Smooth muscle cell (in vitro differentiated cells): ENCODE data around the gene SERPINA5. TPM values are rescaled to one million over a fixed set of nuclear protein-coding genes. Genes with fewer than 3 reads are reported as not detected.

Experiments
- DNase-seq: peaks from one replicate; lab custom pipeline; 2025; ENCODE audit not compliant: unreplicated experiment; lab: John Stamatoyannopoulos, UW
- H2AFZ ChIP-seq: fragments of 200-600 bp; sonication (generic); 2 replicates; pipeline ENCODE4 v1.6.0; 2016; ENCODE audit warnings: antibody characterized with exemption, low read depth, mild to moderate bottlenecking
- H3F3A ChIP-seq: fragments of 200-600 bp; sonication (generic); 2 replicates; pipeline ENCODE4 v1.6.0; 2017; ENCODE audit warnings: antibody characterized with exemption, low read depth
- H3K27ac ChIP-seq: fragments of 200-600 bp; sonication (generic); 2 replicates; pipeline ENCODE4 v1.5.1; 2016; ENCODE audit warnings: low read depth, mild to moderate bottlenecking
- H3K27me3 ChIP-seq: fragments of 200-600 bp; sonication (generic); 2 replicates; pipeline ENCODE4 v1.6.1; 2016; ENCODE audit warnings: low read depth, mild to moderate bottlenecking
- H3K36me3 ChIP-seq: fragments of 200-600 bp; sonication (generic); 2 replicates; pipeline ENCODE4 v1.5.1; 2016; ENCODE audit warnings: low read depth
- H3K4me1 ChIP-seq: fragments of 200-600 bp; sonication (generic); 2 replicates; pipeline ENCODE4 v1.5.1; 2016; ENCODE audit warnings: low read depth
- H3K4me2 ChIP-seq: fragments of 200-600 bp; sonication (generic); 2 replicates; pipeline ENCODE4 v1.6.0; 2016; ENCODE audit warnings: mild to moderate bottlenecking
- H3K4me3 ChIP-seq: fragments of 200-600 bp; sonication (generic); 2 replicates; pipeline ENCODE4 v1.5.1; 2016; ENCODE audit warnings: mild to moderate bottlenecking
- H3K79me2 ChIP-seq: fragments of 200-600 bp; sonication (generic); 2 replicates; pipeline ENCODE4 v1.6.0; 2016; ENCODE audit warnings: low read depth, mild to moderate bottlenecking
- H3K9ac ChIP-seq: fragments of 200-600 bp; sonication (generic); 2 replicates; pipeline ENCODE4 v1.6.0; 2016; ENCODE audit warnings: low read depth
- H3K9me3 ChIP-seq: fragments of 200-600 bp; sonication (generic); replicated peaks from 2 replicates; pipeline ENCODE4 v1.5.1; 2016; ENCODE audit warnings: low read depth
- H4K20me1 ChIP-seq: fragments of 200-600 bp; sonication (generic); 2 replicates; pipeline ENCODE4 v1.6.0; 2016; ENCODE audit warnings: low read depth
- CTCF ChIP-seq: fragments of 200-600 bp; sonication (generic); IDR thresholded peaks from 2 replicates; pipeline ENCODE4 v1.5.1; 2017; ENCODE audit warnings: borderline replicate concordance, mild to moderate bottlenecking, antibody characterized with exemption; ENCODE audit not compliant: insufficient read depth, poor library complexity, severe bottlenecking
- WGBS: methylation state at CpG from one replicate; pipeline ENCODE4 v1.1.7; 2016; ENCODE audit warnings: low lambda C conversion rate; 5-methylcytosine and 5-hydroxymethylcytosine counted together
- polyA plus RNA-seq: library from polyadenylated mRNA; unstranded; fragments of >200 nt; fragmentation: Nextera tagmentation; extraction: Ambion mirVana; gene quantifications from 2 replicates; pipeline ENCODE4 v1.2.1, GENCODE V29; 2016
- total RNA-seq: library from RNA; depleted of rRNA; stranded (reverse); fragments of >200 nt; gene quantifications from 2 replicates; pipeline ENCODE4 v1.2.3, GENCODE V29; 2014

Gene SERPINA5, protein sequence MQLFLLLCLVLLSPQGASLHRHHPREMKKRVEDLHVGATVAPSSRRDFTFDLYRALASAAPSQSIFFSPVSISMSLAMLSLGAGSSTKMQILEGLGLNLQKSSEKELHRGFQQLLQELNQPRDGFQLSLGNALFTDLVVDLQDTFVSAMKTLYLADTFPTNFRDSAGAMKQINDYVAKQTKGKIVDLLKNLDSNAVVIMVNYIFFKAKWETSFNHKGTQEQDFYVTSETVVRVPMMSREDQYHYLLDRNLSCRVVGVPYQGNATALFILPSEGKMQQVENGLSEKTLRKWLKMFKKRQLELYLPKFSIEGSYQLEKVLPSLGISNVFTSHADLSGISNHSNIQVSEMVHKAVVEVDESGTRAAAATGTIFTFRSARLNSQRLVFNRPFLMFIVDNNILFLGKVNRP
- total RNA-seq (0.27 TPM in 2 replicates), polyA plus RNA-seq (0.43 TPM in 1 of 2 replicates, not detected in the other)

DNA sequence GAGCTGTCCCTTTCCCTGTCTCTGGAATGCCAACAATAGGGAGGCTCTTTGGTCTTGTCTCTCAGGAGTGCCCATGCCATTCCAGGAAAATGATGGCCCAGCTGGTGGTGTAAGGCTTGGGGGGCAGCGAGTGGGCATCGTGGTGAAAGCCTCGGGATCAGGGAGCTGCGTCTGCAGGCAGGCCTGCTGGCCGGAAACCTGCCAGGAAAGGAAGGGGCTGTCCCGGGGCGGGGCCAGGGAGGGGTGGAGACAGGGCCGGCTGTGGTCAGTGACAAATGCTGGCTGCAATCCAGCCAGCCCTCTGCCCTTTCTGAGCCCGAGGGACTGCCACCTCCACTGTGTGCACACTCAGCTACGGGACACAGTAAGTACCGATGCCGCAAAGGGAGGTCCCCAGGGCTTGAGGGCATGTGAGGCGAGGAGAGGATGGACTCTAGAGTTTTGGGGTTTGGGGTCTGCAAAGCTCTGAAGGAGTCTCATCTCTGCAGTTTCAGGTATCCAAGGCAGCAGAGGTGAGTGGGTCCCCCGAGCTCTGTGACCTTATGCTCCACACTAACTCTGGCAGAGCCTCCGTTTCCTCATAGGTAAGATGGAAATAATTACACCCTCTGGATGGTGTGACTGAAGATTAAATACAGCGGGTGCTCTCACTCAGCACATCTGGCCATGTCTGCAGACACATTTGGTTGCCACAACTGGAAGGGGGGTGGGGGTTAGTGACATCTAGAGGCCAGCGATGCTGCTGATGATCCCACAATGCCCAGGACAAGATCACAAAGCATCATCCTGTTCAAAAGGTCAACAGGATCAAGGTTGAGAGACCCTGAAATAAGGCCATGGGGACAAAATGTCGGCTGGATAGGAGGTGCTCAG is at the start of gene SERPINA5:
SERPINA5 (plus strand) TSS at position 300 of the 873 bp plus-strand sequence. CDS start 5,937 bp downstream, outside the sequence.
- H3K9me3 ChIP-seq: no peaks in the 10 kb centered on the region
- no peaks in the 10 kb centered on the region for H3K4me1 ChIP-seq
- 69% methylated on average over 14 of the region's 18 CpGs for WGBS
- peaks cover 4% of the 10 kb centered on the region for H3K27me3 ChIP-seq
- DNase-seq: no peak
- H3K27ac ChIP-seq: no peak within 1 kb of the TSS
- H4K20me1 ChIP-seq: no peaks in the 10 kb centered on the region
- TF ChIP-seq CTCF: no peak
- no peak within 1 kb of the TSS for H2AFZ ChIP-seq
- no peaks in the 10 kb centered on the region for H3K79me2 ChIP-seq
- H3K36me3 ChIP-seq: no peaks in the 10 kb centered on the region
- no peak within 1 kb of the TSS for H3K4me3 ChIP-seq
- no peak within 1 kb of the TSS for H3K4me2 ChIP-seq
- no peak within 1 kb of the TSS for H3K9ac ChIP-seq
- no peaks in the 10 kb centered on the region for H3F3A ChIP-seq

DNA sequence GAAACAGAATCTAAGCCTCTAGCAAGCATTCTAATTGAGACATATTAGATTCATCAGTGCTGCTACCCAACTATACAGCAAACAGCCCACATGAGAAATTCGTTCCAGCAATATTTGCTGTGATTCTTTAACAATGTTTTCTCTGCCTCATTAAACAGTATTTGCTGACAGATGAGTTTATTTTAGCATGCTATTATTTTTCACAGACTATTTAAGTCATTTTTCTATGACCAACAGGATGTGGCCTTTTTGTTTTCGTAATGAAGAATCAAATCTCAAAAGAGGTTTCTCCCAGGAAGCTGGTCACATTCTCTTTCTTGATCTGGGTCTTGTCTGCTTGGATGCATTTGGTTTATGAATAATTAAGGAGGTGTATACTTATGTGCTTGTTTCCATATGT is 48.8 kb upstream of the SERPINA5 start:
- Histone ChIP-seq H3K4me1 (no peaks in the 10 kb centered on the region), H3K79me2 (no peaks in the 10 kb centered on the region), H2AFZ (no peak overlapping the region), H3K27ac (no peak overlapping the region), H4K20me1 (no peaks in the 10 kb centered on the region), H3K9ac (no peak overlapping the region), H3K9me3 (no peaks in the 10 kb centered on the region), H3K4me3 (no peak overlapping the region), H3K27me3 (no peaks in the 10 kb centered on the region), H3K36me3 (no peaks in the 10 kb centered on the region), H3F3A (no peaks in the 10 kb centered on the region), H3K4me2 (no peak overlapping the region)
- TF ChIP-seq CTCF: no peak
- WGBS: 79% methylated on average over 2 of the region's 2 CpGs
- no peak for DNase-seq

GRCh38 chr14:94535506-94535905 is 45.7 kb upstream of the SERPINA5 start:
- H3K4me1 ChIP-seq: no peaks in the 10 kb centered on the region
- H3K27me3 ChIP-seq: no peaks in the 10 kb centered on the region
- H2AFZ ChIP-seq: no peak overlapping the region
- H3K27ac ChIP-seq: no peak overlapping the region
- no peak for TF ChIP-seq CTCF
- no peak overlapping the region for H3K4me2 ChIP-seq
- H3K79me2 ChIP-seq: no peaks in the 10 kb centered on the region
- no peaks in the 10 kb centered on the region for H4K20me1 ChIP-seq
- H3K4me3 ChIP-seq: no peak overlapping the region
- no peaks in the 10 kb centered on the region for H3K36me3 ChIP-seq
- no peaks in the 10 kb centered on the region for H3K9me3 ChIP-seq
- H3K9ac ChIP-seq: no peak overlapping the region
- no peaks in the 10 kb centered on the region for H3F3A ChIP-seq
- DNase-seq: no peak
- WGBS: 95% methylated on average over 3 of the region's 3 CpGs
